NCI-H748 (cell line): ENCODE data around the gene LMF1.
"Not testable (repeated sequence)": the region's sequence is repeated elsewhere in the genome, so short reads cannot be mapped to it uniquely, and the experiment has no call there.

Source experiments
- DNase-seq: peaks from one replicate; lab custom pipeline; 2025; ENCODE audit not compliant: unreplicated experiment; lab: John Stamatoyannopoulos, UW

The LMF1 gene

DNA sequence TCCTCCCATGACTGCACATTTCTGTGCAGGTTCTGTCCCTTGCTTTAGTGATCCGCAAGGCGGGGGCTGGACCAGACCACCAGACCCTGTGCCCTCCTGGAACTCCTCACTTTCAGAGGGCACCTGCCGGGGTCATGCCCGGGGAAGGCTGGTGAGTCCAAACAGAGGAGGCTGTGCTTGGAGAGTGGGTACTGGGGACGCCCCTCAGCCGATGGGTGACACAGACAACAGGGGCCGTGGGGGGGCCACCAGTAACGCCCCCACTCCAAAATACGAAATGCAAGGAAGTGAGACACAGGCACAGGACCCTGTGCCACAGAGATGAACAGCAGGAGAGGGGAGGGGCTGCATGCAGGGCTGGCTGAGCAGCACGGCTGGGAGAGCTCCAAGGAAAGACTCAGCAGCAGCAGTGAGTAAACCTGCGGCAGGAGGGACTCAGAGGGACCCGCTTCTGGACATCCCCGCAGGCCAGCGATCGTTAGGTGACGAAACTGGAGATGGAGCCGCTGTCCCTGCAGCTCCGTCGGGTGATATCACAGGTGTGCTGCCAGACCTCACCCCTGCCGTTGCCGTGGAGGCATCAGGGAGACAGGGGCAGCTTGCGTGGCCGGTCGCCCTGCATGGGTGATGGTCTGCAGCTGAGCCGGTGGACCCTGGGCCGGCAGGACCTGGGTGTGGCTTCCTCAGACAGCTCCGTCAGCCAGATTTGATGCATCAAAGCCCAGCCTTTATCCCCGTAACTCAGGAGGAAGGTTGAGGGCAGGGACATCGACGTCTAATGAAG is 99.0 kb downstream of the LMF1 start:
- no peak for DNase-seq

DNA sequence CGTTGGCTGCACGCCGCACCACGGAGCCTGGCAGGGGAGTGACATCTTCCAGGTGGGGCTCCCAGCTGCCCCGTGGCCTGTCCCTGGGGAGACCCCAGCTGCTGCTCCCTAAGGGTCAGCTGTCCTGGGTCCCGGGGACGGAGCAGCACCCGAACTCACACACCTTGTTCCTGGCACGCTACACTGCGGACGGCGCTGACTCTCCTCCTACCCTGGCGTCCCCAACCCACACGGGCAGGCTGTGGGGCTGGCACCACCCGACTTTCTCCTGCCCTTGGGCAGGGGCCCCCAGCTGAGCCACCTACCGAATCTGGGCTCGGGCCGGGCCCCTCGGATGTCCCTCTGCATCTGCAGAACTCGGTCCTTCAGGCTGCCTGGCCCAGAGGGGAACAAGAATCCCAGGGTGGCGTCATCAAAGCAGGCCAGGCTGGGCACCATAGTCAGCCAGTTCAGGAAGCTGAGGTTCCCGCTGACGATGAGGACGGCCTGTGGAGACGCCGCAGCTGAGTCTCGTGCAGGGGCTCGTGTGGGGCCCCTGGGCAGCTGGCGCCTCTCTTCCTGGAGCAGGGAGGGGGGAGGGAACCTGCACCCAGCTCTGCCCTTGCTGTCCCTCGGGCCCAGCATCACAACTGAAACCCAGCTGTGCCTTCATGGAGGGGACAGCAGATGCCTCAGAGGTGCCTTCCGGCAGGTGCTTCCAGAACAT is 99.8 kb downstream of the LMF1 start:
- DNase-seq = no peak

DNA sequence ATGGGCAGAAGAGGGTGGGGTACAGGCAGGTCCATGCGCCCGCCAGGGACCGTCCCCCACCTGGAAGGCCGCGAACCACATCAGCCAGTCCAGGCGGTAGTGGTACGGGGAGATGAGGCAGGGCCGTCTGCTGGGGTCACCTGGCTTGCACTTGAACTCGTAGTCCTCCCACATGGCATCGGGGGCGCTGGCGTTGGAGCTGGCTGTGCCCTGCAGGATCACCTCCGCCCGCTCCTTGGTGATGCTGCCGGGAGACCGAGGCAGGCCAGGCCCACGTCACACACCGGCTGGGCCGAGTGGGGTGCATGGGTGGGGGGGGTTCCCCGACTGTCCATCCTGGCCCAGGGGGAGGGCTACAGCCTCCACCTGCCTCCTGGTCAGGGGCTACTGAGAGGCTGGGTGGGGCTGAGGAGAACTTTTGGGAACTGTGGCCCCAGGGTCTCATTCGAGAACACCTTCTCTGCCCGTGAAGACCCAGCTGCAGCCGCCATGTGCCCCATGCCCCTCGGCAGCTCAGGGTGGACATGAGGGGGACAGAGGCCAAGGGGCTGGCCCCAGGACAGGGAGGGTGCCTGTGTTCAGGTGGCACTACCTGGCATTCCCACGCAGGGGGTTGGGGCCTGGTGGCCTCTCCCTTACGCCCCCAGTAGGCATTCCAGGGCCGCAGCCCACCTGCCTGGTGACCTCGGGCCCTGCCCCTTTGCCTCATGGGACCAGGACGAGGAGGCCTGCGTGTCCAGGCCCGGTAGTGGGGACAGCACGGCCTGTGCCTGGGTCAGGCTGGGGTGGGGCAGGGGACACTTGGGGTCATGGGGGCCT is 100.8 kb downstream of the LMF1 start:
- DNase-seq = no peak

DNA sequence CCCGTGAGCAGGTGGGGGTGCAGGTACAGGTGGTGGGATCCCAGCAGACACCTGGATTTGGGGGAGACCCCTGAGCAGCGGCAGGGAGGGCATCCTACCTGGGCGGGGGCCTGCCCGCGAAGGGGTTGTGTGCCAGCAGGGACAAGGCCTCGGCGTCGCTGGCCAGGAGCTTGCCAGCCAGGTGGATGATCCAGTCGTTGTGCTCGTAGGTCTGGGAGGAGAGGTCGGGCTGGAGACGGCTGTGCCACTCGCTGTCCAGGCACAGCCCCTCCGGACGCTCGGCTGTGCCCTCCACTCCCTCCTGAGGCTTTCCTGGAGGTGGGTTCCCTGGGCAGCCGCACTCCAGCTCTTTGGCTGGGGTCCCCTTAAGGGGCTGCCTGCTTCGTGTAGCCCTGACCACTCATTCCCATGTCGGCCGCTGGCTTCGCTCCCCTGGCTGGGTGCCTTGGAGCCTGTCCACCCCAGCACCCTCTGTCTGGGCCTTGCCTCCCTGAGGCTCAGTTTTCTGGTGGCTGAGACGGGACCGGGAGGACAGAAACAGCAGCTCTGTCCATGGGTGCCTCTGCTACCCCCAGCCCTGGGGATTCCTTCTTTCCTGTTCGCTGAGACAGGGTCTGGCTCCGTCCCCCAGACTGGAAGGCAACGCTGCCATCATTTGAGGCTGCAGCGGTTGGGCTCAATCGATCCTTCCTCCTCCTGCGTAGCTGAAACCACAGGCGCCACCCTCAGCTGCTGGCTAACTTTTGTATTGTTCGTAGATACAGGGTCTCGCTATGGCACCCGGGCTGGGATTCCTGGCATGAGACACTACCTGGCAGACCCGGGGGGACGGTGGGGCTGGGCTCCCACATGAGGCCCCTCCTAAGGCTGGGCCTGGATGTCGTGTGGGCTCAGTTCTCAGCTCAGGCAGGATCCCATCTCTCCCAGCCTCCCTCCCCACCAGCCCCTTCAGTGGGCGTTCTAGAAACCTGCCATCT is 101.7 kb downstream of the LMF1 start:
- DNase-seq = no peak

DNA sequence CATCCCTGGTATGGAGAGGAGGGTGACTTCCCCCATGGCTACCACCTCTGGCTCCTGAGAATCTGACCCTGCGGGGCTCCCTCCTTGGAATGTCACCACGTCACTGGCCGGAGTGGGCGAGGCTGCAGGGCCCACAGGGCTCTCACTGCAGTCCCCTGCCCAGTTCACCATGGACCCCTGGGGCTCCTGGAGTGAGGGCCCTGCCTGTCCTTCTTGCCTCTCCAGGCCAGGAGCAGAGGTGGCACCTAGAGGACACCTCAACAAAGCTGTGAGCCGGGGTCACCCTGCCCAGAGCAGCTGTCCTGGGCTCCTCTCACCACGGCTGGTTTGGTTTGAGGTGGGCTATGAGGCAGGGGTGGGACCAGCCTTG is 102.4 kb downstream of the LMF1 start:
- no peak for DNase-seq

DNA sequence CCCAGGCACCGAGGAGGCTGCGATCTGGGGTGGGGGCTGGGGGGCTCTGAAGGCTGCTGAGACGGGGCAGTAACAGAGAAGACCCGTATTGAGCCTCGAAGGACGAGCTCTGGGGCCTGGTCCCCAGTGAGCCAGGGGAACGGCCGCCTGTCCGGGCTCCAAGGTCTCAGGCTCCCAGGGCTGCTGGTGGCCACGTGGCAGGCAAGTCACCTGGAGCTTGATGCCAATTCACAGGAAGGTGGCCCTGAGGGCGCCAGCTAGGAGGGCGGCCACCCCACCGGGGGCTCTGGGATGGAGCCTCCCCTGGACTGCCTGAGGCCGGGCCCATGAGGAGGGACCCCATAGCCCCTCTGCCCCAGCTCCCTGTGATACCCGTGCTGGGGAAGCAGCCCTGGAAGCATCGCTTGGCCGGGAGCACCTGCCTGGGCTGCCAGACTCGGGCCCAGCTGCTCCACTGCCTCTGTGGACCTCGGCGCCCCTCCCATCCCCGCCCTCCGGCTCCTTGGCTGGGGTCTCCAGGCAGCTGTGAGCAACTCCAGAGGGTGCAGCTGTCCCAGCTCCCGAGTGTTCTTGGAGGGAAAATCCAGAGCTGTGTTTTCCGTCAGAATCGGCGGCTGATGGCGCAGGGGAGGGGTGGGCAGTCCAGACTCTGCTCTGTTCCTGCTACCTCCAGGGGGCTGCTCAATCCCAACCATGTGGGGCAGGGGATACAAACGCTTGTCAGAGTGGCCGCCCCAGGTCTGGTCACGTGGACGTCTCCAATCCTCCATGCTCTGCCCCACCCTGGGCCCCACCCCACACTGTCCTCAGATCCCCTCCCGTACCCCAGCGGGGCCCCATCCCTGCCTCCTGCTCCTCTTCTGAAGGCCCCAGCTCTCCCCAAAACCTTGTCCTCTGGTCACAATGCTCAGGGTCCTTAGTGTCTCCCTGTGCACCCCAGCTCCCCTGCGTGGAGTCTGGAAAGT is 103.1 kb downstream of the LMF1 start:
- DNase-seq = no peak

DNA sequence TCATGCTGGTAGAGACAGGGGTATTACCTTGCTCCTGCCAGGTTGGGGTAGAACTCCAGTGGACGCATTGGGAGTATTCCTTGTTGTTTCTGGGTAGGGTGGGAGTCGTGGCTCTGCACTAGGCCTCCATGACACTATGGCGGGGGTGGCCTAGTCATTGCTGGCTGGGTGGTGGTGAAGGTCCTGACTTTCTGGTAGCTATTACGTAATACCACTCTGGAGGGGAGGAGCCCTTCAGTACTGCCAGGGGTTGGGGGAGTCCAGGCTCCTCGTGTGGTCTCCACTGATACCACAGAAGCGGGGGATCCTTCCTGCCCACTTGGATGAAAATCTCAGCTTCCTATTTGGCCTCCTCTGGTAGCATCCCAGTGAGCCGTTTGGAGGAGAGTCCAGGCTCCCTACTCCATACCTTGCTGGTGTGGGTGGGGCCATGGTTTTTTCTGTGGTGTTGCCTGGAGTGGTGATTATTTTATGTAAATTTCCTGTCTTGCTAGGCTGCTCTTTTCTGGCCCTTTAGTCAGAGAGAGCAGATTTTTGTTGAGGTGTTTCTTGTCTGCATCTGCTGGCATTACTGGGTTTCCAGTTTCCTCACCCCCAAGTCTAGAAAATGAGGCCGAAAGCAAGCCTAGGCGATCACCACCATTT is 104.4 kb downstream of the LMF1 start:
- no peak for DNase-seq

DNA sequence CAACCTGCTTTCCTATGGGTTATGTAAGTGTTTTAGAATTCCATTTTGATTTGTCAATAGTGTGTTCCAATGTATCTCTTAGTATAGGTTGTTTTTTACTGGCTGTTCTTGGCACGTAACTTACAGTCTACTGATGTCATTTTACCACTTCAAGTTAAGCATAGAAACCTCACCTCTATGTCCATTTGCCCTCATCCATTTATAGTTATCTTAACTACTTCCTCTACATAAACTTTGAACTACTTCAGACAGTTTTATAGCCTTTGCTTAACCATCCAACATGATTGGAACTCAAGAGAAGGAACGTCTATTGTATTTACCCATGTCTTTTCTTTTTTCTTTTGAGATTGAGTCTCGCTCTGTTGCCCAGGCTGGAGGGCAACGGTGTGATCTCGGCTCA is 105.8 kb downstream of the LMF1 start:
- DNase-seq = no peak

DNA sequence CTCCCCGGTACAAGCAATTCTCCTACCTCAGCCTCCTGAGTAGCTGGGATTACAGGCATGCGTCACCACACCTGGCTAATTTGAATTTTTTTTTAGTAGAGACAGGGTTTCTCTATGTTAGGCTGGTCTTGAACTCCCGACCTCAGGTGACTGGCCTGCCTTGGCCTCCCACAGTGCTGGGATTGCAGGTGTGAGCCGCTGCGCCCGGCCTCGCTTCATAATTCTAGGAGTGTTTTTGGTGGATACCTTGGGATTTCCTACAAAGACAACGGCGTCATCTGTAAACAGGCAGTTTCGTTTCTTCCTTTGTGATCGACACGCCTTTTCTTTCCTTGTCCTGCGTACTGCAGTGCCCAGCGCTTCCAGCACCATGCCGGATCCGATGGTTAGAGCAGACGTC is 109.3 kb downstream of the LMF1 start:
- no peak for DNase-seq

DNA sequence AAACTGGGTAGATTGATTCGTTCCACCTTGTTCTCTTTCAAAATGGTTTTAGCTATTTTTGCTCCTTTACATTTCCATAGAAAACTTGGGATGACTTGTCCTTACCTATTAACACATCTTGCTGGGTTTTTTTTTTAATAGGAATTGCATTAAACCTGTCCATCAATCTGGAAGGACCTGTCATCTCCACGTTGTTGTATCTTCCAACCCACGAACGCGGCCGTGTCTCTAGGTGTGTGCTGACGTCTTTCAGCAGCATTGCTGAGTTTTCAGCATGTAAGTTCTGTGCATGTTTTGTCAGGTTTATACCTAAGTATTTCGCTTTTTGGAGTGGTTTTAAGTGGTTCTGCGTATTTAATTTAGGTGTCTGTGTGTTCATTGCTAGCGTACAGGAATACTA is 109.9 kb downstream of the LMF1 start:
- no peak for DNase-seq

DNA sequence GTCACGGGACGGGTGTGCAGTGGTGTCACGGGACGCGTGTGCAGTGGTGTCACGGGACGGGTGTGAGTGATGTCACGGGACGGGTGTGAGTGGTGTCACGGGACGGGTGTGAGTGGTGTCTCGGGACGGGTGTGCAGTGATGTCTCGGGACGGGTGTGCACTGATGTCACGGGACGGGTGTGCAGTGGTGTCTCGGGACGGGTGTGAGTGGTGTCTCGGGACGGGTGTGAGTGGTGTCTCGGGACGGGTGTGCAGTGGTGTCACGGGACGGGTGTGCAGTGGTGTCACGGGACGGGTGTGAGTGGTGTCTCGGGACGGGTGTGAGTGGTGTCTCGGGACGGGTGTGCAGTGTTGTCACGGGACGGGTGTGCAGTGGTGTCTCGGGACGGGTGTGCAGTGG is 111.8 kb downstream of the LMF1 start:
- not testable (repeated sequence) for DNase-seq

DNA sequence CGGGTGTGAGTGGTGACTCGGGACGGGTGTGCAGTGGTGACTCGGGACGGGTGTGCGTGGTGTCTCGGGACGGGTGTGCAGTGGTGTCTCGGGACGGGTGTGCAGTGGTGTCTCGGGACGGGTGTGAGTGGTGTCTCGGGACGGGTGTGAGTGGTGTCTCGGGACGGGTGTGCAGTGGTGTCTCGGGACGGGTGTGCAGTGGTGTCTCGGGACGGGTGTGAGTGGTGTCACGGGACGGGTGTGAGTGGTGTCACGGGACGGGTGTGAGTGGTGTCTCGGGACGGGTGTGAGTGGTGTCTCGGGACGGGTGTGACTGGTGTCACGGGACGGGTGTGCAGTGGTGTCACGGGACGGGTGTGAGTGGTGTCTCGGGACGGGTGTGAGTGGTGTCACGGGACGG is 112.3 kb downstream of the LMF1 start:
- not testable (repeated sequence) for DNase-seq

DNA sequence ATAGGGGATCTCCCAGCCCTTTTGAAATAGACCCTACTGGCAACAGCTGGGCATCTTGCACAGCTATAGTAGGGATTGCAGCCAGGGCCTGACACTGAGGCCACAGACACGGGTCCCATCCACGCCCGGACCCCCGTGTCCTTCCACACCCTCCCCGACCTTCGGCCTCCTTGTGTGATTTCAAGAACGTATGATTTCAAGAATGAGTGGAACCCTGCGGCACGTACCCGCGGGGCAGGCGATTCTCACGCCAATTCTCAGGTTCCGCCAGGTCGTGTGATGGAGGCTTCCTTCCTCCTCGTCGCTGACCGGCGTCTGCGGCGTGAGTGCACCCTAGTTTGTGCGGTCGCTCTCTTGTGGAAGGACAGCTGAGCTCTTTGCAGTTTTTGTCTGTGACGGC is 114.0 kb downstream of the LMF1 start:
- DNase-seq = no peak

DNA sequence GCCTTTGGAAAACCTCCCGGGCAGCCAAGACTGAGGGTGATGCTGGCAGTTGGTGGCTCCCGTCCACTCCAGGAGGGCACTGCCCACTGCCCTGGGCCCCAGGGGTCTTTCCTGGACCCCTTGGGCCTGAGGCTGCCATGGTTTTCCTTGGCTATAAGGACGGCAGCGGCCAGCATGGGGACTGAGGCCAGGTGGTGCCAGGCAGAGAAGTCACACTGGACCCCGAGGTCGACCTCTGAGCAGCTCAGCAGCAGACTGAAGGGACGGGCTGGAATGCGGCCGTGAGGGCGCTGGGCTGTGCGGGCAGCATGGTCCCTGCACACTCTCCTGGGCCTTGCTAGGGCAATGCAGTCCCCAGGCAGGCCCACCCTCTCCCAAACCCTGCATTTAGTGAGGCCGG is 114.7 kb downstream of the LMF1 start:
- DNase-seq = no peak

DNA sequence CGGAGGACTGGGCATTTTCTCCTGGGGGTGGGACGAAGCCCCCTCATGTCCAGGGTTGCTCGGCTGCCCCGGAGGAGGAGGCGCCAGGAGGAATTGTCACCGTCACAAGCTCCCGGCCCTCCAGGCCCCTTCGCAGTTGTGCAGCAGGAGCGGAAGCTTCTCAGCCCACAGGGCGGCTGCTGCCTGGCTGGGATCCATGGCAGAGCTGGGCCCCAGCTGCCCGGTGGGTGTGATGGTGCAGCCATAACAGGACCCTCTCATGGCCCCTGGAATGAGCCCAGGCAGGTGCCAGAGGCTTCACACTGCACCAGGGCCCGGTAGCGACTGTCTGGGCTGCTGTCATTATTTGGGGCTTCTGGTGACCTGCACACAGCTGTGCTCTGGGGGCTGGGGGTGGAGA is 115.3 kb downstream of the LMF1 start:
- DNase-seq = no peak

DNA sequence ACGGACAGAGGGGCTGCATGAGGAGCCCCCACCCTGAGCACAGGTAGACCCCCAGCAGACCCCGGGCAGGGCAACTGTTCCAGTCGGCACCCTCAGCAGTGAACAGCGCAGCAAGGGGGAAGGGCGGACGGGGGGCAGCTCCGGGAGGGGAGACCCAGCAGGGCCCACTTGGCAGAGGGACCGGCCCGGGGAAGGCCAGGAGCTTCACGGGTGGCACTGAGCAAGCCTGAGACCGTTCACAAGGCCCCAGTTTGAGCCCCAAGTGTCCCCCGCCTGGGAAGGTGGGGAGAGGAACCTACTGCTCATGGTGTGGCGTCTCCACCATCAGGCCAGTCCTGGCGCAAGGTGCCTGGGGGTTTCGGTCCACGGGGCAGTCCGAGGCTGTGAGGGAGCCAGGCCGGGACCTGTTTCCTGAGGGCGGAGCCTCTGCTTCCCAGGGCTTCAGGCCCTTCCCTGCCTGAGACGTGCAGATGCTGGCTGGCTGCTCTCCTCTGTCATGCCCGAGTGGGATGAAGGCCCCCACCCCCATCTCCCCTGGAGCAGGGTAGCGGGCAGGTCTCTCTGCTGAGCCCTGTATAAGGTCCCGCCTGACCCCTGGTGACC is 115.9 kb downstream of the LMF1 start:
- no peak for DNase-seq

DNA sequence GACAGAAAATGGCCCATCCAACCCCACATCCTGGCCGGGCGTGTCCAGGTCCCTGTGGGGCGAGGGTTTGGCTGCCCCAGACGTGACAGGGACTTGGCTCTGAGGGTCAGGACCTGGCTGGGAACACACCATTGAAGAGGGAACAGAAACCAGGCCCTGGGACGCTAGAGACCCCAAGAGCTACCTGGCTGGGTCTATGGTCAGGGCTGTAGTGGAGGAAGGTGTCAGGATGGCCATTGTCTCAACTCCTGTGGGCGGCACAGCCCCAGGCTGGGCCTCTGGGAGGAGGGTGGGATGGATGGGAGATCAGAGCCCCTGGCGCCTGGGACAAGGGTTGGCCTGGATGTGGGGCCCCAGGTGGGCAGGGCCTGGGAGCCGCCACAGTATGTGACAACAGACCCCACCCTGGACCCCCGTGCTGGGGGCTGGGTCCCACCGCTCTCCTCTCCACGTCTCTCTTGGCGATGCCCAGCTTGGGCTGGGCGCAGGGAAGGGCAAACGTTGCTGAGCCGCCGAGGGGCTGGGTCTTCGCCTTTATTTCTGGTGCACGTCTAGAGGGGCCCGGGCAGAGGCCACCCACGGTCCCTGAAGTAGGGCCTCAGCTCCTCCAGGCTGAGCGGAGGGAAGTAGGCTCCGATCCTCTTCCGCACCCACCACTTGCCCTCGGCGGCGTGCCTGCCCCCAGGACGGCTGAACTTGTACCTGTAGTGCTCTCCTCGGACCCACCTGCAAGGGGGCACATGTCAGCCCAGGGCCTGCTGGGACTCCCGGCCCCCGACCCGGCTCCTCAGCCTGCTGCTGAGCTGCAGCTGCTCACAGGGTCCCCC is 116.6 kb downstream of the LMF1 start:
- no peak for DNase-seq

DNA sequence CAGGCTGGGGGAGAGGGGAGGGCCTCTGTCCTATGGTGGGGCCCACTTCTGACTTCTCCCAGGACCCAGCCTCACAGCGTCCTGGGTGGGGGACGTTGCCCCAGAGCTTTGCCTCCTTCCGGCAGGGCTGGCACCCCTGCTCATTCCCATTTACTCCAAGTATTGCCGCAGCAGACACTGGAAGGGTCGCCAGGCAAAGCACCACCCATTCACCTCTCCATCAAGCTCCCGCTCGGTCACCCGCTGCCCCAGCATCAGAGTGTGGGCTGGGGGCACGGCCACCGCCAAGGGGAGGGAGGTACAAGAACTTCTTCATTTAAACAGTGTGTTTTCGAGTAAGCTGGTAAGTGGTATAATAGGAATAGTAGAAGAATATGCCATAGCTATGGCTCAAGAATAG is 117.5 kb downstream of the LMF1 start:
- no peak for DNase-seq
